Parathyroid adenoma (tissue), 2 donors: Measurements from ENCODE around the gene PSMC6.

Experiments used
- H2AFZ ChIP-seq: fragments of 300-600 bp; sonication (generic); one replicate; pipeline ENCODE4 v1.7.0; 2017; ENCODE audit warnings: antibody characterized with exemption, mild to moderate bottlenecking
- H3K27ac ChIP-seq: fragments of 300-600 bp; sonication (generic); one replicate; pipeline ENCODE4 v1.7.0; 2017
- H3K27me3 ChIP-seq: fragments of 300-600 bp; sonication (generic); one replicate; pipeline ENCODE4 v1.7.0; 2017; ENCODE audit warnings: low read length; ENCODE audit not compliant: control insufficient read depth, insufficient read depth
- H3K36me3 ChIP-seq: fragments of 300-600 bp; sonication (generic); one replicate; pipeline ENCODE4 v1.7.0; 2017; ENCODE audit warnings: low read length; ENCODE audit not compliant: control insufficient read depth, insufficient read depth
- H3K4me1 ChIP-seq: fragments of 300-600 bp; sonication (generic); one replicate; pipeline ENCODE4 v1.7.0; 2017; ENCODE audit warnings: control low read depth
- H3K4me2 ChIP-seq: fragments of 300-600 bp; sonication (generic); one replicate; pipeline ENCODE4 v1.7.0; 2017; ENCODE audit warnings: low read length
- H3K4me3 ChIP-seq: fragments of 300-600 bp; sonication (generic); one replicate; pipeline ENCODE4 v1.7.0; 2017; ENCODE audit warnings: low read depth, low read length
- H3K79me2 ChIP-seq: fragments of 300-600 bp; sonication (generic); one replicate; pipeline ENCODE4 v1.7.0; 2017; ENCODE audit warnings: control low read depth
- H3K9ac ChIP-seq: fragments of 300-600 bp; sonication (generic); one replicate; pipeline ENCODE4 v1.7.0; 2017; ENCODE audit warnings: mild to moderate bottlenecking
- H3K9me3 ChIP-seq: fragments of 300-600 bp; sonication (generic); one replicate; pipeline ENCODE4 v1.7.0; 2017; ENCODE audit warnings: low read length; ENCODE audit not compliant: control insufficient read depth
- CTCF ChIP-seq: fragments of 300-600 bp; sonication (generic); IDR thresholded peaks from one replicate; pipeline ENCODE4 v1.7.0; 2017; ENCODE audit warnings: antibody characterized with exemption, mild to moderate bottlenecking
- donor health status: primary hyperparathyroidism.

PSMC6 gene

GRCh38 chr14:52729585-52729924 is 22.6 kb downstream of the PSMC6 start:
- Histone ChIP-seq H3K9me3 (no peaks in the 10 kb centered on the region), H2AFZ (peak overlapping the region; percentile 55), H3K4me3 (peak overlapping the region; percentile 82), H3K9ac (no peak overlapping the region), H3K27ac (peak overlapping the region; percentile 58), H3K4me2 (peak overlapping the region; percentile 84), H3K4me1 (no peaks in the 10 kb centered on the region), H3K36me3 (no peaks in the 10 kb centered on the region), H3K27me3 (no peaks in the 10 kb centered on the region), H3K79me2 (peaks cover 7% of the 10 kb centered on the region)
- TF ChIP-seq CTCF: no peak

GRCh38 chr14:52729925-52730708 is 23.1 kb downstream of the PSMC6 start, which contains the start of gene STYX:
Gene STYX, plus strand, starts transcription at chr14:52730166. Its CDS starts 309 bp downstream, at chr14:52730475.
- TF ChIP-seq CTCF: peak; percentile 30
- no peaks in the 10 kb centered on the region for H3K27me3 ChIP-seq
- peak within 1 kb of the TSS; percentile 31 for H3K9ac ChIP-seq
- H3K4me1 ChIP-seq: no peaks in the 10 kb centered on the region
- peak within 1 kb of the TSS; percentile 58 for H3K27ac ChIP-seq
- no peaks in the 10 kb centered on the region for H3K36me3 ChIP-seq
- peak within 1 kb of the TSS; percentile 81 for H2AFZ ChIP-seq
- H3K4me2 ChIP-seq: peak within 1 kb of the TSS; percentile 84
- H3K9me3 ChIP-seq: no peaks in the 10 kb centered on the region
- H3K79me2 ChIP-seq: peaks cover 7% of the 10 kb centered on the region
- H3K4me3 ChIP-seq: peak within 1 kb of the TSS; percentile 82

- Histone ChIP-seq H3K36me3 (no peaks in the 10 kb centered on the region), H3K4me3 (peak overlapping the region; percentile 82), H3K9me3 (no peaks in the 10 kb centered on the region), H3K27me3 (no peaks in the 10 kb centered on the region), H3K4me2 (peak overlapping the region; percentile 68), H3K4me1 (no peaks in the 10 kb centered on the region), H3K9ac (no peak overlapping the region), H3K79me2 (peaks cover 7% of the 10 kb centered on the region), H2AFZ (peak overlapping the region; percentile 81), H3K27ac (no peak overlapping the region)
- TF ChIP-seq CTCF: no peak
Observed at GRCh38 chr14:52730709-52731111, 23.7 kb downstream of the PSMC6 start.

GRCh38 chr14:52733824-52734223 is 26.8 kb downstream of the PSMC6 start:
- Histone ChIP-seq H3K4me1 (no peaks in the 10 kb centered on the region), H3K36me3 (no peaks in the 10 kb centered on the region), H3K27me3 (no peaks in the 10 kb centered on the region), H3K9me3 (no peaks in the 10 kb centered on the region), H3K4me3 (no peak overlapping the region), H3K9ac (no peak overlapping the region), H3K4me2 (no peak overlapping the region), H3K79me2 (peaks cover 7% of the 10 kb centered on the region), H3K27ac (no peak overlapping the region), H2AFZ (no peak overlapping the region)
- no peak for TF ChIP-seq CTCF
